SW 1271 (cell line): Measurements from ENCODE around the gene SPECC1L.

Experiments used
- DNase-seq, 2 experiments: peaks; one replicate each; lab custom pipeline; 2025; lab: John Stamatoyannopoulos, UW

SPECC1L gene

DNA sequence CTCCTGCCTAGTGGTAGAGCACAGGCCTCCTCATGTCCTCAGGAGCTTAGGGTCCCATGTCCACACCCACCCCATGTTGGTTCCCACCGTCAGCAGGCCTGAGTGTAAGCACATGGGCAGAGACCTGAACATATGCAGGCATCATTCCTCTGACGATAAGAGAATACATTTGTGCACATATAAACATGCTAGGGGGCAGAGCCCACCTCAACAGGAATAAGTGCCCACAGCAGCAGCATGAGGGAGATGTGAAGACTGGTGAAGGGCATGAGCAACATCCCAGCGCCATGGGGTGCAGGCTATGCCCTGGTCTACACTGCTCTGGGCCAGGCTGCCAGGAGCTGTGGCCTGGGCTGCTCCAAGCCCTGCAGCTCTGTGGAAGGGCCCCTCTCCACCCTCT lies 173.6 kb downstream of the SPECC1L start:
- DNase-seq, result no peak

- DNase-seq, result no peak
Measured at GRCh38 chr22:24444729-24445466, 174.3 kb downstream of the SPECC1L start.

DNA sequence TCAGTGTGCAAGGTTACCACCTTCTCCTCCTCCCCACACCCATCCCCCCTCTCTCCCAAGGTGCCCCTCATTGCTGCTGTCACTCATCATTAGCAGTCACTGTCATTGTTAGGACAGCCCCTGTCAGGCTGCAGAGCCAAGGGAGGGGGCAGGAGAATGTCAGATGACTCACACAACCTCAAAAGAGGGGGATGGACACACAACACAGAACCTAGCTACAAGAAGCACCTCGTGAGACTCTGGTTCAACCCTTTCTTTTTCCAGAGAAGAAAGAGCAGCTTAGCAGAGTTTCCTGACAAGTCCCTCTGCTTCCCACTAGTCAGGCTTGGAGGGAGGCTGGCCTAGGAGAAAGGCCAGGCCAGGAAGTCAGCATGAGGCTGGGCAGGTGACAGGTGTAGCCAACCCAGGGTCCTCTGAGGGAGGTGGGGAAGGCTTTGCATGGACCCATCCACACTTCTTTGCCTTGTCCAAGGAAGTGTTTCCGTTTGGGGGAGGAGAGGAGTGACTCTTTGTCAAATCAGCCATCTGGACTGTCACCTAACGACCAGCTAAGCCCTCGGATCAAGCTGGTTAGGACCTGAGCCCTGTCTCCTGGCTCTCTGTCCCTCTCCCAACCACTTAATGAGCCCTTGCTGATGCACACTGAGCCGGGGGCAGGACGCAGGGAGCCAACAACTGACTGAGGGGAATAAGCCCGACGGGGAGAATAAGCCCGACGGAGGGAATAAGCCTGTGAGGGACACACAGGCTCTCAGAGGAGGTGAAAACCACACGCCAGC lies 175.0 kb downstream of the SPECC1L start:
- DNase-seq, result no peak

DNA sequence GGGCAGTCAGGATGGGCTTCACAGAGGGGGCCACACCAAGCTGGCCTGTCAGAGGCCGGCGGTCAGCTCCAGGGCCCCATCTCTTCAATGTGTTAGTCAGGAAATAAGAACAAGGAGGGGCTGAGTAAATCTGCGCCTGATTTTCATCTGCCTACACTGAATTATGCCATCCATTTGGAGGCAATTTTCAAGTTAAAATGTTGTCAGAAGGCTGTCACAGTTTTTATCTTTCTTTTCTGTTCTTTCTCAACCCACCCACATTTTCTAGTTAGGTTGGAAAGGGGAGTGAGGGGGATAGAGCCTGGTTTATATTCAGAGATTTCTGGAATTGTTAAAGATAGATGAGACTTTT lies 175.6 kb downstream of the SPECC1L start:
- DNase-seq, result no peak

- DNase-seq, result no peak
Measured at GRCh38 chr22:24450610-24451009, 180.0 kb downstream of the SPECC1L start.

- no peak for DNase-seq
Measured at GRCh38 chr22:24451162-24451561, 180.5 kb downstream of the SPECC1L start.

GRCh38 chr22:24453853-24454252 lies 183.2 kb downstream of the SPECC1L start:
- no peak for DNase-seq

GRCh38 chr22:24455039-24455438 lies 184.4 kb downstream of the SPECC1L start:
- no peak for DNase-seq

DNA sequence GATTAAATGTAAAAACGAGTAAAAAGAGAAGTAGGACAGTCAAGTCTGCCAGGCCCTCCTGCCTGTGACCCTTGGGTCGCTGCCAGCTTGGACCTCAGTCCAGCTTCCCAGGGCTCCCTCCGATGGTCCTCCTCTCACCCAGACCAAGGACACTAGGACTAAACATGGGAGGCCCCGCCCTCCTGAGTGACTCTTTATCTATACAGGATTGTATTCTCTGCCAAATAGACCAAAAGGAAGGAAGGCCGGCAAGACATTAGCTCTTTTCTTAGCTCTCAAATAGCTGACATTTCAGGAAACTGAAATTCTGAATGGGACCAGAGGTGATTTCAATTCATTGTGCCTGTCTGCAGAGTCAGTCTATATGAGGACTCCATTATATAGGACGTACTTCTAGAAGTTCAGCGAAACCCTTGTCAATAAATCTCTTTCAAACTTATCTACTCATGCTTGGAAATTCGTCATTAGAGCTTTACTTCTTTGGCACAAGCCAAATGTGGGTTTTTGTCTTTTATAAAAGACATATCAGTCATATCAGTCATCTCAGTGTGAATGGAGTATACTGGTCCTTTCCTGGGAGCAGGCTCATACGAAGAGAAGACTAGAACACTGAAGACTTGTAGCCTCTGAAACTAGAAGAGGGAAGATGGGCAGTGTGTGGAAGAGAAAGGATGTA lies 185.3 kb downstream of the SPECC1L start:
- no peak for DNase-seq

- no peak for DNase-seq
Measured at GRCh38 chr22:24457894-24458420, 187.3 kb downstream of the SPECC1L start.

DNA sequence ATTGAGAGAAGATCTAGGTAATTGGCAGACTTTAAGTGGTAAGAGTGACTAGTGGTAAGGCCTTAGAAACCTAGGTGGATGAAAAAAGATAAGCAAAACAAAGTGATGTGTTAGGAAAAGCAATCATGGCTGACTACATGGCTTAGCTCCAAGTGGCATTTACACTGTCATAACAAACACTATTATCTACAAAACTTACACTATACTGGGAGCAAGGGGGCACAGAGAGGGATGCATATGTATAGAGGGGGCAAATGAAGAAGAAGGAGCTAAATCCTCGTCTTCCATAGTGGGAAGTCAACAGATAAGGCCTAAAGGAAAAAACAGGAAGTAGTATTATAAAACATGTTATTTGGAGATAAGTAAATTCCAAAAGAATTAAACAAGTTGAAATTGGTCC lies 189.3 kb downstream of the SPECC1L start:
- no peak for DNase-seq

- DNase-seq, result no peak
Measured at GRCh38 chr22:24460418-24461089, 189.9 kb downstream of the SPECC1L start.

GRCh38 chr22:24463071-24463760 lies 192.6 kb downstream of the SPECC1L start:
- DNase-seq, result no peak

- peak in 1 of 2 experiments; percentile 51 for DNase-seq
Measured at GRCh38 chr22:24465566-24465965, 194.9 kb downstream of the SPECC1L start.

GRCh38 chr22:24465975-24466374 lies 195.3 kb downstream of the SPECC1L start:
- DNase-seq, result no peak

DNA sequence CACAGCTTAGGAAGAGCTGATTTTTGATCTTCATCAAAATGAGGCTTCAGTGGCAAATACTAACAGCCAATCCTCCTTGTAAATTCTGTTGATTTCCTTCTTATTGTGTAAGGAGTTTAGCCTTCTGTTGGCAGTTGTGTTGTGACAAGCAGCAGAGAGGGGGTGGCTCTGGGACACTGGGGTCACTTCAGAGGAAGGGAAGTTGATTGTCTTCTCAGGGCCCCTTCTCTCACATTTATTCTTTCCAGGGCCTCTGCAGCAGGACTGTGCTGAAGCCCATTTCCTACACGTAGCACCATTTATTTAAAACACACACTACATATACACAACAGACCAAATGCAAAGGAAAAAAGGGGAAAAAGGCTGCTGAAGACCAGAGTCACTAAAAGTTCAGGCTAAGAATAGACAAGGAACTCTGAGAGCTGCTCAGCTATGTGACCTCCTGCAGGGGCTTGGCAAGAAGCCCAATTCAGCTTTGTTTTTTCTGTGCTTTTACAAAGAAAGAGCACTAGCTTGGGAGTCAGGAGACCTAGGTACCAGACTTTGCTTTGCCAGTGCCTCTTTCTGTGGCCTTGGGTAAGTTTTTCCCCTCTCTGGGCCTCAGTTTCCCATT lies 196.2 kb downstream of the SPECC1L start:
- peak in 1 of 2 experiments; percentile 37 for DNase-seq

- no peak for DNase-seq
Measured at GRCh38 chr22:24467340-24467739, 196.7 kb downstream of the SPECC1L start.
